Spleen (tissue), 7 donors: ENCODE measurements around the gene RAP1B.

ENCODE experiments used
- POLR2A ChIP-seq, 3 donors: fragments of 450-650 bp; IDR thresholded peaks; one replicate each; pipeline ENCODE4 v1.5.1; 2017; ENCODE audit warnings: antibody characterized with exemption in 3 of 3, mild to moderate bottlenecking in 1 of 3
- TF ChIP-seq, protein P1 (sequence below), 11 experiments: fragments of 200-600 bp in 7 of 11; fragments of 450-650 bp in 4 of 11; sonication (generic) in 4 of 11; IDR thresholded peaks in 8 of 11; conservative IDR thresholded peaks in 3 of 11; 1 replicate in 7 of 11; 2 replicates in 4 of 11; pipeline versions ENCODE4 v1.4.0 to v1.8.0; 2016 to 2021; ENCODE audit warnings: antibody characterized with exemption in 11 of 11, inconsistent platforms in 4 of 11, mild to moderate bottlenecking in 1 of 11
- donor health status: DM: no; HTN: no; CAD: no; lungs with moderate emphysema.
- donor health status: DM: no; HTN: no; CAD: no.
- donor health status: DM: no; HTN: no; CAD: no.

DNA sequence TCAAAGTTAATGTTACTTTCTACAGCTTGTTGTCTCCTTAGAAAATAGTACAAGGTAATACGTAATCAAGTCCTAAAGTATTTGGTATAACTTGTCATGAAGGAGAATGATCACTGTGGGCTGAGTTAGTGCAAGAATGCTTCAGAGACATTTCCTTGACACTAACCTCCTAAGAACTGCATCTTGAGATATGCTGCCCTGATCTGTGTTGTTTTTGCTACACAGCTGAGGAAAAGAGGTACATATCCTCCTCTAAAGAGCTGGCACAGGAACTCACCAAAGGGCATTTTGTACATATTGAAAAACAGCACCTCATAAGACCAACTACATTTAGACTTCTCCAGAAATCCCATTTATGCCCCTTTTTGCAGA lies 28.7 kb downstream of the RAP1B start:
- TF ChIP-seq, protein P1, sequence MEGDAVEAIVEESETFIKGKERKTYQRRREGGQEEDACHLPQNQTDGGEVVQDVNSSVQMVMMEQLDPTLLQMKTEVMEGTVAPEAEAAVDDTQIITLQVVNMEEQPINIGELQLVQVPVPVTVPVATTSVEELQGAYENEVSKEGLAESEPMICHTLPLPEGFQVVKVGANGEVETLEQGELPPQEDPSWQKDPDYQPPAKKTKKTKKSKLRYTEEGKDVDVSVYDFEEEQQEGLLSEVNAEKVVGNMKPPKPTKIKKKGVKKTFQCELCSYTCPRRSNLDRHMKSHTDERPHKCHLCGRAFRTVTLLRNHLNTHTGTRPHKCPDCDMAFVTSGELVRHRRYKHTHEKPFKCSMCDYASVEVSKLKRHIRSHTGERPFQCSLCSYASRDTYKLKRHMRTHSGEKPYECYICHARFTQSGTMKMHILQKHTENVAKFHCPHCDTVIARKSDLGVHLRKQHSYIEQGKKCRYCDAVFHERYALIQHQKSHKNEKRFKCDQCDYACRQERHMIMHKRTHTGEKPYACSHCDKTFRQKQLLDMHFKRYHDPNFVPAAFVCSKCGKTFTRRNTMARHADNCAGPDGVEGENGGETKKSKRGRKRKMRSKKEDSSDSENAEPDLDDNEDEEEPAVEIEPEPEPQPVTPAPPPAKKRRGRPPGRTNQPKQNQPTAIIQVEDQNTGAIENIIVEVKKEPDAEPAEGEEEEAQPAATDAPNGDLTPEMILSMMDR (IDR thresholded peaks at IDR 0.05 in 8 of 11, conservative IDR thresholded peaks at IDR 0.05 in 3 of 11), result no peak
- TF ChIP-seq POLR2A (IDR thresholded peaks at IDR 0.05), result no peak
